ENCODE data around the gene HCN3.
A peak's percentile ranks its signal among the peaks of the same experiment; 100 is the strongest.

Gene HCN3

DNA sequence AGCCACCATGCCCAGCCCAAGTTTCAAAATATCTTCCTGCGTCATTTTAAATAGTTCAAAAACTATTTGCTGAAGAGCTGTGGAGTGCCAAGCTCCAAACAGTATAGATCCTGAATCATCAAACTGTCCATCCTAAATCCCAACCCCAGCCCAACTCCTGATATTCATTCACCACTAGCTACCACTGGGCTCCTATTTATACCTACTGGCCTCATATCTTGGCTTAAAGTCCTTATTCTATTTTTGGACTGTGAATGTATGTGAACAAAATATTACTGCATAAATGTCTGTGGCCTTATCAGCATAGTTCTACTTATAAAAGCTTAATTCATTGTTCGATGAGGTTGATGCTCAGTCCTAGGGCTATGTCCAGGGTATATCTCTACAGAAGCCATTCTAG is 9.9 kb upstream of the HCN3 start (continued):
- TF ChIP-seq ZNF830 (tag by site-specific recombination; IDR thresholded peaks at IDR 0.05; ENCODE audit: low read depth) (no peak), ZBTB1 (tag by site-specific recombination; IDR thresholded peaks at IDR 0.05) (no peak), KLF10 (tag by site-specific recombination; IDR thresholded peaks at IDR 0.05) (no peak), ZNF776 (tag by site-specific recombination; IDR thresholded peaks at IDR 0.05; ENCODE audit: borderline replicate concordance) (no peak), ZNF16 (tag by site-specific recombination; IDR thresholded peaks at IDR 0.05; ENCODE audit: low read depth) (no peak), ZNF248 (tag by site-specific recombination; IDR thresholded peaks at IDR 0.05) (no peak)

DNA sequence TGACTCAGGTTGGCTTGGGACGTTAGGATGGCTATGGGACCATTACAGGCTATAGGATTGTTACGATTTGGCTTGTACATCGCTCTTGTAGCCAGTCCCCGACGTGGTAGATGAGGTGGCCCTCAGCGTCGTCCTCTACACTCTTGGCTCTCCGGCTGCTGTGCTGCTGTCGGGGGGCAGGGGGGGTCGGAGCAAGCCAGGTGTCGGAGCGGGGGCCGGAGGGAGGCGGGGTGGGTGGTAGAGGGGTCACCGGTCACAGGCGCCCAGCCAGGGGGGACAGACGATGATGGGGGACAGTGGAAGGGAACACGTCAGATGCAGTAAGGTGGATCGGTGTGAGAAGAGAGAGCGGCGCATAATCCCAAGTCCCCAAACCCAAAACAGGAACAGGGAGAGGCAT is 8.6 kb upstream of the HCN3 start:
- no peaks in the 10 kb centered on the region for H3K9me3 ChIP-seq (ENCODE audit: control insufficient read depth, insufficient read depth, low read depth, low read length)
- no peaks in the 10 kb centered on the region for H3K4me1 ChIP-seq (ENCODE audit: control insufficient read depth, insufficient read depth, low read length)
- POLR2A ChIA-PET: interaction anchor here (0.7 kb wide), 1 partner anchor 8 kb away, joined by 3 read pairs; the partner anchor contains the start of gene HCN3
- H3K27ac ChIP-seq (ENCODE audit: extremely low read depth, low read depth, low read length): no peak overlapping the region
- CTCF ChIA-PET: interaction anchor here (1.5 kb wide), 1 partner anchor 18 kb away, joined by 5 read pairs; no protein-coding TSS in a partner anchor
- TF ChIP-seq ZSCAN30 (tag by site-specific recombination; IDR thresholded peaks at IDR 0.05): no peak
- TF ChIP-seq, protein P1, sequence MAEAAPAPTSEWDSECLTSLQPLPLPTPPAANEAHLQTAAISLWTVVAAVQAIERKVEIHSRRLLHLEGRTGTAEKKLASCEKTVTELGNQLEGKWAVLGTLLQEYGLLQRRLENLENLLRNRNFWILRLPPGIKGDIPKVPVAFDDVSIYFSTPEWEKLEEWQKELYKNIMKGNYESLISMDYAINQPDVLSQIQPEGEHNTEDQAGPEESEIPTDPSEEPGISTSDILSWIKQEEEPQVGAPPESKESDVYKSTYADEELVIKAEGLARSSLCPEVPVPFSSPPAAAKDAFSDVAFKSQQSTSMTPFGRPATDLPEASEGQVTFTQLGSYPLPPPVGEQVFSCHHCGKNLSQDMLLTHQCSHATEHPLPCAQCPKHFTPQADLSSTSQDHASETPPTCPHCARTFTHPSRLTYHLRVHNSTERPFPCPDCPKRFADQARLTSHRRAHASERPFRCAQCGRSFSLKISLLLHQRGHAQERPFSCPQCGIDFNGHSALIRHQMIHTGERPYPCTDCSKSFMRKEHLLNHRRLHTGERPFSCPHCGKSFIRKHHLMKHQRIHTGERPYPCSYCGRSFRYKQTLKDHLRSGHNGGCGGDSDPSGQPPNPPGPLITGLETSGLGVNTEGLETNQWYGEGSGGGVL (tag by site-specific recombination; IDR thresholded peaks at IDR 0.05): no peak
- TF ChIP-seq ZNF274 (IDR thresholded peaks at IDR 0.05; ENCODE audit: low read length): no peak
- TF ChIP-seq ZNF274 (tag by site-specific recombination; IDR thresholded peaks at IDR 0.05; ENCODE audit: borderline replicate concordance): no peak
- no peak overlapping the region for H3K4me3 ChIP-seq (ENCODE audit: low read depth, low read length)
- H3K36me3 ChIP-seq (ENCODE audit: control insufficient read depth in 2 of 2, insufficient read depth in 1 of 2, low read length in 2 of 2): peaks cover 36 to 85% of the 10 kb centered on the region in 2 experiments

GRCh38 chr1:155269381-155269780 is 7.9 kb upstream of the HCN3 start:
- H3K4me3 ChIP-seq (ENCODE audit: low read depth, low read length): no peak overlapping the region
- H3K36me3 ChIP-seq (ENCODE audit: control insufficient read depth in 2 of 2, insufficient read depth in 1 of 2, low read length in 2 of 2): peaks cover 32 to 78% of the 10 kb centered on the region in 2 experiments
- CTCF ChIA-PET: interaction anchor here (1.5 kb wide), 1 partner anchor 19 kb away, joined by 5 read pairs; no protein-coding TSS in a partner anchor
- H3K27ac ChIP-seq (ENCODE audit: extremely low read depth, low read depth, low read length): no peak overlapping the region
- H3K4me1 ChIP-seq (ENCODE audit: control insufficient read depth, insufficient read depth, low read length): no peaks in the 10 kb centered on the region
- POLR2A ChIA-PET: no interaction called here
- TF ChIP-seq ZNF585B (tag by site-specific recombination; IDR thresholded peaks at IDR 0.05) (no peak), ZBTB48 (tag by site-specific recombination; IDR thresholded peaks at IDR 0.05) (no peak), MEIS1 (CRISPR knock-in tag; IDR thresholded peaks at IDR 0.05; ENCODE audit: borderline replicate concordance) (no peak), ZNF791 (tag by site-specific recombination; IDR thresholded peaks at IDR 0.05) (no peak)
- TF ChIP-seq, protein P2, sequence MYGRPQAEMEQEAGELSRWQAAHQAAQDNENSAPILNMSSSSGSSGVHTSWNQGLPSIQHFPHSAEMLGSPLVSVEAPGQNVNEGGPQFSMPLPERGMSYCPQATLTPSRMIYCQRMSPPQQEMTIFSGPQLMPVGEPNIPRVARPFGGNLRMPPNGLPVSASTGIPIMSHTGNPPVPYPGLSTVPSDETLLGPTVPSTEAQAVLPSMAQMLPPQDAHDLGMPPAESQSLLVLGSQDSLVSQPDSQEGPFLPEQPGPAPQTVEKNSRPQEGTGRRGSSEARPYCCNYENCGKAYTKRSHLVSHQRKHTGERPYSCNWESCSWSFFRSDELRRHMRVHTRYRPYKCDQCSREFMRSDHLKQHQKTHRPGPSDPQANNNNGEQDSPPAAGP (tag by site-specific recombination; IDR thresholded peaks at IDR 0.05): no peak
- H3K9me3 ChIP-seq (ENCODE audit: control insufficient read depth, insufficient read depth, low read depth, low read length): no peaks in the 10 kb centered on the region

- ChIA-PET CTCF (interaction anchor here (0.5 to 5.2 kb wide), 4 partner anchors 13 to 183 kb away, joined by 3 to 45 read pairs (median 4); partner anchors contain the start of gene THBS3), POLR2A (interaction anchor here (0.6 to 4.6 kb wide), 20 partner anchors 9 to 337 kb away, joined by 3 to 54 read pairs (median 6); partner anchors contain the start of genes ASH1L, ENTREP3, FDPS and SCAMP3)
- H3K36me3 ChIP-seq (ENCODE audit: control insufficient read depth in 2 of 2, insufficient read depth in 1 of 2, low read length in 2 of 2): peaks cover 23 to 45% of the 10 kb centered on the region in 2 experiments
- H3K4me1 ChIP-seq (ENCODE audit: control insufficient read depth, insufficient read depth, low read length): no peaks in the 10 kb centered on the region
- peak overlapping the region; percentile 88 for H3K4me3 ChIP-seq (ENCODE audit: low read depth, low read length)
- peak overlapping the region; percentile 71 for H3K27ac ChIP-seq (ENCODE audit: extremely low read depth, low read depth, low read length)
- no peaks in the 10 kb centered on the region for H3K9me3 ChIP-seq (ENCODE audit: control insufficient read depth, insufficient read depth, low read depth, low read length)
- TF ChIP-seq, protein P3, sequence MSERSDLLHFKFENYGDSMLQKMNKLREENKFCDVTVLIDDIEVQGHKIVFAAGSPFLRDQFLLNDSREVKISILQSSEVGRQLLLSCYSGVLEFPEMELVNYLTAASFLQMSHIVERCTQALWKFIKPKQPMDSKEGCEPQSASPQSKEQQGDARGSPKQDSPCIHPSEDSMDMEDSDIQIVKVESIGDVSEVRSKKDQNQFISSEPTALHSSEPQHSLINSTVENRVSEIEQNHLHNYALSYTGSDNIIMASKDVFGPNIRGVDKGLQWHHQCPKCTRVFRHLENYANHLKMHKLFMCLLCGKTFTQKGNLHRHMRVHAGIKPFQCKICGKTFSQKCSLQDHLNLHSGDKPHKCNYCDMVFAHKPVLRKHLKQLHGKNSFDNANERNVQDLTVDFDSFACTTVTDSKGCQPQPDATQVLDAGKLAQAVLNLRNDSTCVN (tag by site-specific recombination; optimal IDR thresholded peaks at IDR 0.05): no peak
- no peak for TF ChIP-seq ZNF623 (tag by site-specific recombination; IDR thresholded peaks at IDR 0.05)
- peak; percentile 87; the same call in 1 of the 2 replicates for TF ChIP-seq ZBTB6 (tag by site-specific recombination; IDR thresholded peaks at IDR 0.05)
- no peak for TF ChIP-seq ZNF660 (tag by site-specific recombination; IDR thresholded peaks at IDR 0.05)
- TF ChIP-seq ZXDB (tag by site-specific recombination; IDR thresholded peaks at IDR 0.05): 0 out of 2 replicates have a peak, but pooled peaks have one; percentile 66
- TF ChIP-seq, protein P4, sequence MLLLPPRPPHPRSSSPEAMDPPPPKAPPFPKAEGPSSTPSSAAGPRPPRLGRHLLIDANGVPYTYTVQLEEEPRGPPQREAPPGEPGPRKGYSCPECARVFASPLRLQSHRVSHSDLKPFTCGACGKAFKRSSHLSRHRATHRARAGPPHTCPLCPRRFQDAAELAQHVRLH (tag by site-specific recombination; IDR thresholded peaks at IDR 0.05): no peak
- TF ChIP-seq ZNF221 (tag by site-specific recombination; IDR thresholded peaks at IDR 0.05; ENCODE audit: borderline replicate concordance): no peak
- TF ChIP-seq KLF8 (tag by site-specific recombination; IDR thresholded peaks at IDR 0.05): peak; percentile 61; the same call in 1 of the 2 replicates
Measured at GRCh38 chr1:155272466-155273342, 4.6 kb upstream of the HCN3 start.

All from HEK293 (cell line).